ENCODE data around the gene RAB3IL1.

RAB3IL1 gene

GRCh38 chr11:61948505-61948904 lies 31.1 kb upstream of the RAB3IL1 start:
- Histone ChIP-seq H3K4me2 (ENCODE audit: low read depth, low read length, poor library complexity, severe bottlenecking) (no peak overlapping the region), H3K27me3 (ENCODE audit: insufficient read depth, low read length, poor library complexity, severe bottlenecking) (no peaks in the 10 kb centered on the region), H3K4me1 (ENCODE audit: insufficient read depth, low read length, poor library complexity, severe bottlenecking) (peaks cover 3% of the 10 kb centered on the region), H3F3A (ENCODE audit: low read depth) (no peaks in the 10 kb centered on the region), H3K36me3 (ENCODE audit: insufficient read depth, low read length) (no peaks in the 10 kb centered on the region), H3K79me2 (ENCODE audit: insufficient read depth, low read length) (no peaks in the 10 kb centered on the region), H2AFZ (ENCODE audit: low read length) (no peak overlapping the region), H4K20me1 (ENCODE audit: insufficient read depth, low read length, poor library complexity, severe bottlenecking) (no peaks in the 10 kb centered on the region), H3K4me3 (ENCODE audit: low read length, poor library complexity, severe bottlenecking) (no peak overlapping the region), H3K9ac (ENCODE audit: low read depth, low read length, poor library complexity, severe bottlenecking) (no peak overlapping the region), H3K9me3 (ENCODE audit: insufficient read depth, low read depth, low read length) (no peaks in the 10 kb centered on the region), H3K9me2 (replicated peaks; ENCODE audit: low read depth, low read length) (no peaks in the 10 kb centered on the region)
- TF ChIP-seq, protein P1, sequence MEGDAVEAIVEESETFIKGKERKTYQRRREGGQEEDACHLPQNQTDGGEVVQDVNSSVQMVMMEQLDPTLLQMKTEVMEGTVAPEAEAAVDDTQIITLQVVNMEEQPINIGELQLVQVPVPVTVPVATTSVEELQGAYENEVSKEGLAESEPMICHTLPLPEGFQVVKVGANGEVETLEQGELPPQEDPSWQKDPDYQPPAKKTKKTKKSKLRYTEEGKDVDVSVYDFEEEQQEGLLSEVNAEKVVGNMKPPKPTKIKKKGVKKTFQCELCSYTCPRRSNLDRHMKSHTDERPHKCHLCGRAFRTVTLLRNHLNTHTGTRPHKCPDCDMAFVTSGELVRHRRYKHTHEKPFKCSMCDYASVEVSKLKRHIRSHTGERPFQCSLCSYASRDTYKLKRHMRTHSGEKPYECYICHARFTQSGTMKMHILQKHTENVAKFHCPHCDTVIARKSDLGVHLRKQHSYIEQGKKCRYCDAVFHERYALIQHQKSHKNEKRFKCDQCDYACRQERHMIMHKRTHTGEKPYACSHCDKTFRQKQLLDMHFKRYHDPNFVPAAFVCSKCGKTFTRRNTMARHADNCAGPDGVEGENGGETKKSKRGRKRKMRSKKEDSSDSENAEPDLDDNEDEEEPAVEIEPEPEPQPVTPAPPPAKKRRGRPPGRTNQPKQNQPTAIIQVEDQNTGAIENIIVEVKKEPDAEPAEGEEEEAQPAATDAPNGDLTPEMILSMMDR (conservative IDR thresholded peaks at IDR 0.05; ENCODE audit: low read length): no peak
- no peak for TF ChIP-seq EZH2phosphoT487 (IDR thresholded peaks at IDR 0.05; ENCODE audit: borderline replicate concordance)

DNA sequence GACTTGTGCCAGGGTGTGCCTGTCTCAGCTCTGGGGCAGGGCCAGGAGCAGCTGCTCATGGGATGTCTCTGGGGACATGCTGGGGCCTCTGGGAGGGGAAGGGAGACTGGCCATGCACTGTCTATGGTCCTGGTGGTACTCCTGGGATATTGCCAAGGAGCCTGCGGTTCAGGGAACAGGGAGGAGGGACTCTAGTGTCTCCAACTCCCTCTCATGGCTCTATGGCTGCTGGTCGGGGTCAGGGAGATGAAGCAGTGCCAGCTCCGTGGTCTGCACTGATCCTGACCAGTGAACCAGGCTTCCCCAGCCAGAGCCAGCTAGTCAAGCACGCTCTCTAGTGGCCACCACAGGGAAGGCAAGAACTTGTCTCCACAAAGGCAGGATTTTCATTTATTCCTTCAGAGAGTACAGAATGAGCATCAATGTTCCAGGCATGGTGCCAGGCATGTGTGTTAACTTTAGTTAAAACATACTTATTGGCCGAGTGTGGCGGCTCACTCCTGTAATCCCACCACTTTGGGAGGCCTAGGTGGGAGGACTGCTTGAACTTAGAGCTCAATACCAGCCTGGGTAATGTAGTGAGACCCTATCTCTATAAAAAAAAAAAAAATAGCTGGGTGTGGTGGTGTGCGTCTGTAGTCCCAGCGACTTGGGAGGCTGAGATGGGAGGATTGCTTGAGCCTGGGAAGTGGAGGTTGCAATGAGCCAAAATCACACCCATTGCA lies 30.3 kb upstream of the RAB3IL1 start:
- H3K9me3 ChIP-seq (ENCODE audit: insufficient read depth, low read depth, low read length): no peaks in the 10 kb centered on the region
- H3K4me2 ChIP-seq (ENCODE audit: low read depth, low read length, poor library complexity, severe bottlenecking): peak overlapping the region; percentile 37
- H2AFZ ChIP-seq (ENCODE audit: low read length): peak overlapping the region; percentile 73; the same call in 1 of the 2 replicates

DNA sequence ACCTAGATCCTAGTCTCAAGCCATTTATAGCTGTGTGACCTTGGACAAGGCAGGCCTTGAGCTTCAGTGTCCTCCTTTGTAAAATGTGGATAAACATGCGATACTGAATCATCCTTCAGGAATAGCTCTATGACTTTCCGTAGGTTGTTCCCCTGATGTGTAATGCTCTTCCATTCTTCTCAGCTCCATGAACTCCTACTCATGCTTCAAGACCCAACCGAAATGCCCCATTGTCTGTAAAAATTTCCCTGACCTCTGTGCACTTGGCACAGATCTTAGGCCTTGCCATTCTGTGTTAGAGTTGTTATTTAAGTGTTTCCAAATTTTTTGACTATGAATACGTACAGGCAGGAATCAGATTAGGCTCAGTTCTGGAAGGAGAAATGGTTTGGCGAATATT lies 29.5 kb upstream of the RAB3IL1 start:
- H3K79me2 ChIP-seq (ENCODE audit: insufficient read depth, low read length): no peaks in the 10 kb centered on the region
- H3K9me3 ChIP-seq (ENCODE audit: insufficient read depth, low read depth, low read length): no peaks in the 10 kb centered on the region
- no peak for TF ChIP-seq EZH2phosphoT487 (IDR thresholded peaks at IDR 0.05; ENCODE audit: borderline replicate concordance)
- TF ChIP-seq, protein P1 (conservative IDR thresholded peaks at IDR 0.05; ENCODE audit: low read length): no peak
- no peak overlapping the region for H3K4me2 ChIP-seq (ENCODE audit: low read depth, low read length, poor library complexity, severe bottlenecking)
- no peak overlapping the region for H3K9ac ChIP-seq (ENCODE audit: low read depth, low read length, poor library complexity, severe bottlenecking)
- no peaks in the 10 kb centered on the region for H4K20me1 ChIP-seq (ENCODE audit: insufficient read depth, low read length, poor library complexity, severe bottlenecking)
- H3K27me3 ChIP-seq (ENCODE audit: insufficient read depth, low read length, poor library complexity, severe bottlenecking): no peaks in the 10 kb centered on the region
- no peaks in the 10 kb centered on the region for H3F3A ChIP-seq (ENCODE audit: low read depth)
- no peaks in the 10 kb centered on the region for H3K9me2 ChIP-seq (replicated peaks; ENCODE audit: low read depth, low read length)
- H3K36me3 ChIP-seq (ENCODE audit: insufficient read depth, low read length): no peaks in the 10 kb centered on the region
- H3K4me1 ChIP-seq (ENCODE audit: insufficient read depth, low read length, poor library complexity, severe bottlenecking): peaks cover 3% of the 10 kb centered on the region
- no peak overlapping the region for H3K4me3 ChIP-seq (ENCODE audit: low read length, poor library complexity, severe bottlenecking)
- no peak overlapping the region for H2AFZ ChIP-seq (ENCODE audit: low read length)

More for the DNA sequence above, 30.3 kb upstream of the RAB3IL1 start:
- H3K4me1 ChIP-seq (ENCODE audit: insufficient read depth, low read length, poor library complexity, severe bottlenecking): peaks cover 3% of the 10 kb centered on the region
- no peaks in the 10 kb centered on the region for H3K79me2 ChIP-seq (ENCODE audit: insufficient read depth, low read length)
- no peak overlapping the region for H3K9ac ChIP-seq (ENCODE audit: low read depth, low read length, poor library complexity, severe bottlenecking)
- no peak overlapping the region for H3K4me3 ChIP-seq (ENCODE audit: low read length, poor library complexity, severe bottlenecking)
- no peaks in the 10 kb centered on the region for H3K36me3 ChIP-seq (ENCODE audit: insufficient read depth, low read length)
- no peaks in the 10 kb centered on the region for H3F3A ChIP-seq (ENCODE audit: low read depth)
- H3K27me3 ChIP-seq (ENCODE audit: insufficient read depth, low read length, poor library complexity, severe bottlenecking): no peaks in the 10 kb centered on the region
- H4K20me1 ChIP-seq (ENCODE audit: insufficient read depth, low read length, poor library complexity, severe bottlenecking): no peaks in the 10 kb centered on the region
- no peaks in the 10 kb centered on the region for H3K9me2 ChIP-seq (replicated peaks; ENCODE audit: low read depth, low read length)
- no peak for TF ChIP-seq EZH2phosphoT487 (IDR thresholded peaks at IDR 0.05; ENCODE audit: borderline replicate concordance)
- TF ChIP-seq, protein P1 (conservative IDR thresholded peaks at IDR 0.05; ENCODE audit: low read length): peak; percentile 97
